ENCODE results near the gene PTER. TPM values are rescaled to one million over a fixed set of nuclear protein-coding genes. Genes with fewer than 3 reads are reported as not detected.

Gene PTER
- total RNA-seq, 2 experiments from 2014 or later = 18.2 to 19.2 TPM

GRCh38 chr10:16441173-16441840 is 4.5 kb downstream of the PTER start:
- Mint-ChIP-seq H3K27me3 (no peaks in the 10 kb centered on the region), H3K36me3 (ENCODE audit: low read depth) (peaks cover 47% of the 10 kb centered on the region), H3K27ac (no peak overlapping the region), H3K9me3 (no peaks in the 10 kb centered on the region), H3K4me3 (no peak overlapping the region), H3K4me1 (peaks cover 41% of the 10 kb centered on the region)
- no peak for DNase-seq
- POLR2A ChIA-PET = no interaction called here
- CTCF ChIA-PET = no interaction called here

GRCh38 chr10:16442914-16443313 is 6.1 kb downstream of the PTER start:
- H3K27me3 Mint-ChIP-seq = no peaks in the 10 kb centered on the region
- no peak overlapping the region for H3K27ac Mint-ChIP-seq
- no peaks in the 10 kb centered on the region for H3K9me3 Mint-ChIP-seq
- POLR2A ChIA-PET = no interaction called here
- CTCF ChIA-PET = interaction anchor here (0.6 to 0.9 kb wide), 2 partner anchors 28 to 645 kb away, joined by 3 read pairs; no protein-coding TSS in a partner anchor
- H3K4me3 Mint-ChIP-seq = no peak overlapping the region
- DNase-seq = no peak
- peaks cover 31% of the 10 kb centered on the region for H3K4me1 Mint-ChIP-seq
- peaks cover 43% of the 10 kb centered on the region for H3K36me3 Mint-ChIP-seq (ENCODE audit: low read depth)

GRCh38 chr10:16445770-16446469 is 9.1 kb downstream of the PTER start:
- no peaks in the 10 kb centered on the region for H3K9me3 Mint-ChIP-seq
- POLR2A ChIA-PET = no interaction called here
- H3K27me3 Mint-ChIP-seq = no peaks in the 10 kb centered on the region
- CTCF ChIA-PET = interaction anchor here (0.7 kb wide), 1 partner anchor 212 kb away, joined by 3 read pairs; no protein-coding TSS in a partner anchor
- H3K4me3 Mint-ChIP-seq = no peak overlapping the region
- H3K36me3 Mint-ChIP-seq (ENCODE audit: low read depth) = peaks cover 20% of the 10 kb centered on the region
- no peak for DNase-seq
- H3K4me1 Mint-ChIP-seq = peaks cover 10% of the 10 kb centered on the region
- no peak overlapping the region for H3K27ac Mint-ChIP-seq

- Mint-ChIP-seq H3K36me3 (ENCODE audit: low read depth) (peaks cover 12% of the 10 kb centered on the region), H3K4me1 (peaks cover 2% of the 10 kb centered on the region), H3K4me3 (no peak overlapping the region), H3K27ac (no peak overlapping the region), H3K27me3 (no peaks in the 10 kb centered on the region), H3K9me3 (no peaks in the 10 kb centered on the region)
- ChIA-PET POLR2A (no interaction called here), CTCF (interaction anchor here (2.0 kb wide), 1 partner anchor 12 kb away, joined by 4 read pairs; the partner anchor contains the start of gene PTER)
- DNase-seq = no peak
Observed at GRCh38 chr10:16449454-16449853, 12.6 kb downstream of the PTER start.

- Mint-ChIP-seq H3K27me3 (no peaks in the 10 kb centered on the region), H3K4me3 (no peak overlapping the region), H3K4me1 (peaks cover 3% of the 10 kb centered on the region), H3K27ac (no peak overlapping the region), H3K9me3 (no peaks in the 10 kb centered on the region), H3K36me3 (ENCODE audit: low read depth) (peaks cover 12% of the 10 kb centered on the region)
- ChIA-PET POLR2A (no interaction called here), CTCF (interaction anchor here (1.4 kb wide), 1 partner anchor 14 kb away, joined by 4 read pairs; no protein-coding TSS in a partner anchor)
- DNase-seq = no peak
Observed at GRCh38 chr10:16458166-16458955, 21.6 kb downstream of the PTER start.

- no peaks in the 10 kb centered on the region for H3K27me3 Mint-ChIP-seq
- peaks cover 3% of the 10 kb centered on the region for H3K4me1 Mint-ChIP-seq
- no peak overlapping the region for H3K4me3 Mint-ChIP-seq
- no peaks in the 10 kb centered on the region for H3K9me3 Mint-ChIP-seq
- no peak for DNase-seq
- CTCF ChIA-PET = interaction anchor here (1.4 kb wide), 1 partner anchor 15 kb away, joined by 4 read pairs; no protein-coding TSS in a partner anchor
- H3K36me3 Mint-ChIP-seq (ENCODE audit: low read depth) = peaks cover 19% of the 10 kb centered on the region
- H3K27ac Mint-ChIP-seq = no peak overlapping the region
- POLR2A ChIA-PET = no interaction called here
Observed at GRCh38 chr10:16459423-16459939, 22.7 kb downstream of the PTER start.

GRCh38 chr10:16466001-16466400 is 29.2 kb downstream of the PTER start:
- Mint-ChIP-seq H3K4me1 (peaks cover 10% of the 10 kb centered on the region), H3K27ac (no peak overlapping the region), H3K36me3 (ENCODE audit: low read depth) (peaks cover 30% of the 10 kb centered on the region), H3K27me3 (no peaks in the 10 kb centered on the region), H3K9me3 (peaks cover 3% of the 10 kb centered on the region), H3K4me3 (no peak overlapping the region)
- POLR2A ChIA-PET = no interaction called here
- DNase-seq = no peak
- CTCF ChIA-PET = interaction anchor here (0.6 kb wide), 1 partner anchor 28 kb away, joined by 3 read pairs; no protein-coding TSS in a partner anchor

GRCh38 chr10:16470747-16471146 is 33.9 kb downstream of the PTER start:
- H3K4me1 Mint-ChIP-seq = peaks cover 10% of the 10 kb centered on the region
- ChIA-PET POLR2A (no interaction called here), CTCF (no interaction called here)
- no peak overlapping the region for H3K27ac Mint-ChIP-seq
- no peaks in the 10 kb centered on the region for H3K9me3 Mint-ChIP-seq
- peaks cover 16% of the 10 kb centered on the region for H3K36me3 Mint-ChIP-seq (ENCODE audit: low read depth)
- no peaks in the 10 kb centered on the region for H3K27me3 Mint-ChIP-seq
- no peak overlapping the region for H3K4me3 Mint-ChIP-seq
- DNase-seq = no peak

GRCh38 chr10:16472828-16473227 is 36.0 kb downstream of the PTER start:
- no peaks in the 10 kb centered on the region for H3K27me3 Mint-ChIP-seq
- H3K27ac Mint-ChIP-seq = no peak overlapping the region
- ChIA-PET CTCF (no interaction called here), POLR2A (no interaction called here)
- peaks cover 16% of the 10 kb centered on the region for H3K36me3 Mint-ChIP-seq (ENCODE audit: low read depth)
- H3K4me1 Mint-ChIP-seq = peaks cover 10% of the 10 kb centered on the region
- H3K4me3 Mint-ChIP-seq = no peak overlapping the region
- DNase-seq = no peak
- no peaks in the 10 kb centered on the region for H3K9me3 Mint-ChIP-seq

GRCh38 chr10:16477757-16478156 is 40.9 kb downstream of the PTER start:
- H3K9me3 Mint-ChIP-seq = no peaks in the 10 kb centered on the region
- peaks cover 2% of the 10 kb centered on the region for H3K36me3 Mint-ChIP-seq (ENCODE audit: low read depth)
- no peak for DNase-seq
- H3K4me1 Mint-ChIP-seq = no peaks in the 10 kb centered on the region
- H3K27me3 Mint-ChIP-seq = no peaks in the 10 kb centered on the region
- ChIA-PET POLR2A (no interaction called here), CTCF (no interaction called here)
- H3K4me3 Mint-ChIP-seq = no peak overlapping the region
- H3K27ac Mint-ChIP-seq = no peak overlapping the region

GRCh38 chr10:16478801-16479200 is 42.0 kb downstream of the PTER start:
- Mint-ChIP-seq H3K9me3 (no peaks in the 10 kb centered on the region), H3K27me3 (no peaks in the 10 kb centered on the region), H3K36me3 (ENCODE audit: low read depth) (no peaks in the 10 kb centered on the region), H3K4me3 (no peak overlapping the region), H3K27ac (no peak overlapping the region), H3K4me1 (no peaks in the 10 kb centered on the region)
- ChIA-PET POLR2A (interaction anchor here (0.6 kb wide), 2 partner anchors 42 to 568 kb away, joined by 3 to 6 read pairs; no protein-coding TSS in a partner anchor), CTCF (no interaction called here)
- no peak for DNase-seq

GRCh38 chr10:16481052-16481728 is 44.4 kb downstream of the PTER start:
- ChIA-PET CTCF (interaction anchor here (1.0 kb wide), 1 partner anchor 15 kb away, joined by 3 read pairs; no protein-coding TSS in a partner anchor), POLR2A (no interaction called here)
- Mint-ChIP-seq H3K27ac (no peak overlapping the region), H3K9me3 (no peaks in the 10 kb centered on the region), H3K4me3 (no peak overlapping the region), H3K36me3 (ENCODE audit: low read depth) (peaks cover under 1% of the 10 kb centered on the region), H3K27me3 (no peaks in the 10 kb centered on the region), H3K4me1 (no peaks in the 10 kb centered on the region)
- DNase-seq = no peak
